Natural killer cell (primary cell): Measurements from ENCODE around the gene ZNF681. TPM values are rescaled to one million over a fixed set of nuclear protein-coding genes. Genes with fewer than 3 reads are reported as not detected.
A peak's percentile ranks its signal among the peaks of the same experiment; 100 is the strongest.
"Not testable (repeated sequence)": the region's sequence is repeated elsewhere in the genome, so short reads cannot be mapped to it uniquely, and the experiment has no call there.

Experiments
- ATAC-seq, 3 donors: fragments of 150-1000 bp in 2 of 3; fragments of 200-7000 bp in 1 of 3; cut with Tn5 transposase; 1 replicate in 1 of 3; 2 replicates in 2 of 3; pipeline ENCODE4 v1.10.0; 2021; ENCODE audit warnings: mild to moderate bottlenecking in 2 of 3, moderate library complexity in 2 of 3
- DNase-seq, 2 donors: peaks; one replicate each; pipeline versions ENCODE4 v3.0.0 to v3.0.0-alpha.2; 2013 to 2021; ENCODE audit warnings: mixed read lengths in 1 of 2
- H3K27ac ChIP-seq: one replicate; pipeline ENCODE4 v1.5.1; 2013; ENCODE audit warnings: mild to moderate bottlenecking, low read length
- H3K27me3 ChIP-seq: one replicate; pipeline ENCODE4 v1.6.1; 2013; ENCODE audit warnings: low read length; ENCODE audit not compliant: control insufficient read depth, insufficient read depth
- H3K36me3 ChIP-seq: one replicate; pipeline ENCODE4 v1.6.1; 2013; ENCODE audit warnings: low read length; ENCODE audit not compliant: control insufficient read depth, insufficient read depth
- H3K4me1 ChIP-seq: one replicate; pipeline ENCODE4 v1.6.1; 2013; ENCODE audit warnings: low read length; ENCODE audit not compliant: control insufficient read depth, insufficient read depth
- H3K4me3 ChIP-seq: one replicate; pipeline ENCODE4 v1.5.1; 2013; ENCODE audit warnings: low read length
- H3K9me3 ChIP-seq: one replicate; pipeline ENCODE4 v1.6.1; 2013; ENCODE audit warnings: low read length; ENCODE audit not compliant: control insufficient read depth, insufficient read depth
- H3K27ac Mint-ChIP-seq, 2 donors: one replicate each; pipeline ENCODE4 v1.8.0; 2022; ENCODE audit warnings: mild to moderate bottlenecking in 2 of 2, mixed read lengths in 2 of 2, moderate library complexity in 1 of 2
- H3K27me3 Mint-ChIP-seq, 2 donors: one replicate each; pipeline ENCODE4 v1.8.0; 2022; ENCODE audit warnings: low read depth in 2 of 2, mixed read lengths in 2 of 2
- H3K36me3 Mint-ChIP-seq: one replicate; pipeline ENCODE4 v1.8.0; 2022; ENCODE audit warnings: mixed read lengths
- H3K4me1 Mint-ChIP-seq, 2 donors: one replicate each; pipeline ENCODE4 v1.8.0; 2022; ENCODE audit warnings: mixed read lengths in 2 of 2
- H3K4me3 Mint-ChIP-seq: one replicate; pipeline ENCODE4 v1.8.0; 2022; ENCODE audit warnings: mild to moderate bottlenecking, moderate library complexity, mixed read lengths
- H3K9me3 Mint-ChIP-seq, 2 donors: one replicate each; pipeline ENCODE4 v1.8.0; 2022; ENCODE audit warnings: mixed read lengths in 2 of 2
- WGBS: methylation state at CpG from one replicate; pipeline ENCODE4 v1.1.7; 2013; ENCODE audit warnings: missing lambda C conversion rate; ENCODE audit not compliant: insufficient coverage; 5-methylcytosine and 5-hydroxymethylcytosine counted together
- intact Hi-C: fragments of 100-400 bp; cut with micrococcal nuclease; formaldehyde crosslinking; loops from one replicate; pipeline ENCODE4 v1.14.2; 2022
- total RNA-seq, 4 donors: library from RNA; stranded (reverse); fragments of 120-200 nt in 1 of 4; gene quantifications; one replicate each; pipeline versions ENCODE4 v1.2.3 to v1.2.4, GENCODE V29; 2013 to 2022
- TF ChIP-seq, protein P1 (sequence below): fragments of 200-600 bp; IDR thresholded peaks from one replicate; pipeline ENCODE4 v1.8.0; 2022; ENCODE audit warnings: antibody characterized with exemption

ZNF681 gene
- total RNA-seq, 3 donors from 2014 or later (not counting 1 experiment from before 2014, with no cell fraction given), result 1.2 to 2.3 (median 1.9) TPM

DNA sequence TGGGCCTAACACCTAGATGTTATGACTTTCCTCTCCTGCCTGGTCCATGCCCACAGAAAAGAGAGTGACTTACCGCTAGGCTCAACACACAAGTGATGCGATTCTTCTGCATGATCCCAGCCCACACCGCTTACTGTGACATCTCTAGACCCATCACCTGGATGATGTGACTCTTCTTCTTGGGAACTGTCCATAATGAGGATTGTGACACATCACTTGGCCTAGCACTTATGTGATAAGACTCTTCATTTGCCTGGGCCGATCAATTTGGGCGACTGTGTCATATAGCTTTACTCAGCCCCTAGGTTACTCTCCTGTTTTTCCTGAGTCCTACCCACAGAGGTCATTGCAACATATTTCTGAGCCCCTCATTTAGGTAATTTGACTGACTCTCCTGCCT is 19.9 kb upstream of the ZNF681 start:
- Mint-ChIP-seq H3K9me3 (no peaks in the 10 kb centered on the region), H3K27ac (peak overlapping the region in 1 of 2 donors; percentile 23), H3K27me3 (no peaks in the 10 kb centered on the region), H3K4me1 (peaks cover 21 to 23% of the 10 kb centered on the region in 2 donors), H3K4me3 (no peak overlapping the region), H3K36me3 (peaks cover 10% of the 10 kb centered on the region)
- no peaks in the 10 kb centered on the region for H3K27me3 ChIP-seq
- no peaks in the 10 kb centered on the region for H3K9me3 ChIP-seq
- ATAC-seq (no peak), DNase-seq (no peak)
- WGBS, result 98% methylated on average over 5 of the region's 5 CpGs
- no peak overlapping the region for H3K27ac ChIP-seq
- no peak overlapping the region for H3K4me3 ChIP-seq
- no peaks in the 10 kb centered on the region for H3K4me1 ChIP-seq
- TF ChIP-seq, protein P1, sequence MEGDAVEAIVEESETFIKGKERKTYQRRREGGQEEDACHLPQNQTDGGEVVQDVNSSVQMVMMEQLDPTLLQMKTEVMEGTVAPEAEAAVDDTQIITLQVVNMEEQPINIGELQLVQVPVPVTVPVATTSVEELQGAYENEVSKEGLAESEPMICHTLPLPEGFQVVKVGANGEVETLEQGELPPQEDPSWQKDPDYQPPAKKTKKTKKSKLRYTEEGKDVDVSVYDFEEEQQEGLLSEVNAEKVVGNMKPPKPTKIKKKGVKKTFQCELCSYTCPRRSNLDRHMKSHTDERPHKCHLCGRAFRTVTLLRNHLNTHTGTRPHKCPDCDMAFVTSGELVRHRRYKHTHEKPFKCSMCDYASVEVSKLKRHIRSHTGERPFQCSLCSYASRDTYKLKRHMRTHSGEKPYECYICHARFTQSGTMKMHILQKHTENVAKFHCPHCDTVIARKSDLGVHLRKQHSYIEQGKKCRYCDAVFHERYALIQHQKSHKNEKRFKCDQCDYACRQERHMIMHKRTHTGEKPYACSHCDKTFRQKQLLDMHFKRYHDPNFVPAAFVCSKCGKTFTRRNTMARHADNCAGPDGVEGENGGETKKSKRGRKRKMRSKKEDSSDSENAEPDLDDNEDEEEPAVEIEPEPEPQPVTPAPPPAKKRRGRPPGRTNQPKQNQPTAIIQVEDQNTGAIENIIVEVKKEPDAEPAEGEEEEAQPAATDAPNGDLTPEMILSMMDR, result no peak
- no peaks in the 10 kb centered on the region for H3K36me3 ChIP-seq
- intact Hi-C loops, result no loop called here

DNA sequence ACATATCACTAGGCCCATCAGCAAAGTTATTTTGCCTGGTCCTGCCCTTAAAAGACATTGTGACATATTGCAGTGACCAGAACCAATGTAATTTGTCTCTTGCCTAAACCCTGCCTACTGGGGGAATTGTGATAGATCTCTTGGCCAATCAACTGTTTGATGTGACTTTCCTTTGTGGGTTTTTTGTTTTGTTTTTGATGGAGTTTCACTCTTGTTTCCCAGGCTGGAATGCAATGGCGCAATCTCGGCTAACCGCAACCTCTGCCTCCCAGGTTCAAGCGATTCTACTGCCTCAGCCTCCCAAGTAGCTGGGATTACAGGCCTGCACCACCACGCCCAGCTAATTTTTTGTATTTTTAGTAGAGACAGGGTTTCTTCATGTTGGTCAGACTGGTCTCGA is 19.3 kb upstream of the ZNF681 start:
- H3K9me3 ChIP-seq, H3K36me3 Mint-ChIP-seq, H3K27me3 ChIP-seq, H3K4me3 ChIP-seq, ATAC-seq, H3K4me1 ChIP-seq, H3K9me3 Mint-ChIP-seq, DNase-seq, intact Hi-C loops, H3K27ac ChIP-seq, H3K36me3 ChIP-seq, H3K4me3 Mint-ChIP-seq, H3K27me3 Mint-ChIP-seq: not testable (repeated sequence)
- WGBS, result 98% methylated on average over 6 of the region's 6 CpGs
- H3K4me1 Mint-ChIP-seq, result peaks cover 21 to 23% of the 10 kb centered on the region in 2 donors
- H3K27ac Mint-ChIP-seq, result peak overlapping the region; percentile 18 to 23

DNA sequence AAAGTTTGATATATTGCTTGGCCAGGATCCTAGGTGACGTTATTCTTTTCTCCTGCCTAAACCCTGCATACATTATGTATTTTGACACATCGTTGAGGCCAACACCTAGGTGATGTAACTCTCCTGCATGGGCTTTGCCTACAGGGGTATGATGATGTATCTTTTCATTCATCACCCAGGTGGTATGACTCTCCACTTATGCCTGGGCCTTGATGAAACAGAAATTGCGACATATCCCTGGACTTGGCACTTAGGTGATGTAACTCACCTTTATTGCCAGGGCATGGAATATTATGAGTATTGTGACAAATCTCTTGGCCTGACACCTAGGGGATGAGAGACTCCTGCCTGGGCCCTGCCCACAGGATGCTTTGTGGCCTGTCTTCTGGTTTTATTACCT is 18.5 kb upstream of the ZNF681 start:
- DNase-seq, result no peak
- H3K4me3 ChIP-seq, result no peak overlapping the region
- H3K27ac Mint-ChIP-seq, result no peak overlapping the region
- no peaks in the 10 kb centered on the region for H3K9me3 ChIP-seq
- TF ChIP-seq, protein P1, result no peak
- peaks cover 10% of the 10 kb centered on the region for H3K36me3 Mint-ChIP-seq
- H3K27me3 ChIP-seq, result no peaks in the 10 kb centered on the region
- WGBS, result 63% methylated on average over 3 of the region's 3 CpGs
- no peaks in the 10 kb centered on the region for H3K4me1 ChIP-seq
- intact Hi-C loops, result no loop called here
- no peaks in the 10 kb centered on the region for H3K27me3 Mint-ChIP-seq
- H3K36me3 ChIP-seq, result no peaks in the 10 kb centered on the region
- H3K4me1 Mint-ChIP-seq, result peaks cover 21 to 23% of the 10 kb centered on the region in 2 donors
- H3K27ac ChIP-seq, result no peak overlapping the region
- no peak for ATAC-seq
- no peak overlapping the region for H3K4me3 Mint-ChIP-seq
- H3K9me3 Mint-ChIP-seq, result no peaks in the 10 kb centered on the region

DNA sequence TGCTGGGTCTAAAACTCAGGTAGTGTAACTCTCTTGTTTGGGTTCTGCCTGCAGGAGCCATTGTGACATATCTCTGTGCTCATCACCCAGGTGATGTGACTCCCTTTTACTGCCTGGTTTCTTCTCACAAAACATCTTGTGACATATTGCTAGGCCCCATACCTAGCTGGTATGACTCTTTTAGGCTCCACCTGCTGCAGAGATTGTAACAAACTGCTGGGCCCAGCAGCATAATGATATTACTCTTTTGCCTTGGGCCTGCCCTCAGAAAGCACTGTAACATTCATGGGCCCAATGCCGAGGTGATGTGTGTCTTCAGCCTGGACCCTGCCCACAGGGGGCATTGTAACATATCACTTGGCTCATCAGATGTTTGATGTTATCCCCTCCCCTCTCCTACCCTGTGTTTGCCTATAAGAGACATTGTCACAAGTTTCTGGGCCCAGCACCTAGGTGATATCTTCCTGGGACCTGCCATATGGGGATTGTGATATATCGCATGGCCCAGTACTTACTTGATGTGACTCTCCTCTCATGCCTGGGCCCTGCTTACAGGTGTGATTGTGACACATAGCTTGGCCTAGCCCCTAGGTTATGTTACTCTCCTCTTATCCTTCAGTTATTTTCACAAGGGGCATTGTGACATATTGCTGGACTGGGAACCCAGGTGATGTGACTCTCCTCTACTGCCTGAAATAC is 18.0 kb upstream of the ZNF681 start:
- H3K4me3 Mint-ChIP-seq, result no peak overlapping the region
- H3K4me1 Mint-ChIP-seq, result peaks cover 21 to 23% of the 10 kb centered on the region in 2 donors
- no peaks in the 10 kb centered on the region for H3K36me3 ChIP-seq
- H3K9me3 ChIP-seq, result no peaks in the 10 kb centered on the region
- TF ChIP-seq, protein P1, result no peak
- intact Hi-C loops, result no loop called here
- no peak overlapping the region for H3K27ac Mint-ChIP-seq
- no peaks in the 10 kb centered on the region for H3K4me1 ChIP-seq
- no peaks in the 10 kb centered on the region for H3K27me3 Mint-ChIP-seq
- H3K36me3 Mint-ChIP-seq, result peaks cover 10% of the 10 kb centered on the region
- ATAC-seq, result no peak
- 90% methylated on average over 2 of the region's 2 CpGs for WGBS
- peak in 1 of 2 donors; percentile 31 for DNase-seq
- no peak overlapping the region for H3K27ac ChIP-seq
- H3K9me3 Mint-ChIP-seq, result no peaks in the 10 kb centered on the region
- H3K4me3 ChIP-seq, result no peak overlapping the region
- H3K27me3 ChIP-seq, result no peaks in the 10 kb centered on the region
